CD14-positive monocyte (primary cell): ENCODE measurements around the gene GPR42. TPM values are rescaled to one million over a fixed set of nuclear protein-coding genes. Genes with fewer than 3 reads are reported as not detected.
"Not testable (repeated sequence)": the region's sequence is repeated elsewhere in the genome, so short reads cannot be mapped to it uniquely, and the experiment has no call there.

ENCODE experiments used
- DNase-seq, 3 donors: peaks; one replicate each; pipeline ENCODE4 v3.0.0-alpha.2; 2011 to 2022
- H2AFZ ChIP-seq: 2 replicates; pipeline ENCODE4 v1.6.0; 2012; ENCODE audit warnings: mild to moderate bottlenecking, low read depth, low read length, inconsistent platforms; ENCODE audit not compliant: insufficient read depth, poor library complexity, severe bottlenecking
- H3K27ac ChIP-seq, 2 donors: 1 replicate in 1 of 2; 2 replicates in 1 of 2; pipeline ENCODE4 v1.5.1; 2012 to 2013; ENCODE audit warnings: low read length in 2 of 2, control low read depth in 1 of 2, inconsistent platforms in 1 of 2, low read depth in 1 of 2, mild to moderate bottlenecking in 1 of 2
- H3K27me3 ChIP-seq, 2 donors: one replicate each; pipeline versions ENCODE4 v1.6.0 to v1.6.1; 2011 to 2013; ENCODE audit warnings: low read length in 2 of 2; ENCODE audit not compliant: control insufficient read depth in 2 of 2, insufficient read depth in 2 of 2
- H3K36me3 ChIP-seq, 2 donors: replicated peaks in 1 of 2; 1 replicate in 1 of 2; 2 replicates in 1 of 2; pipeline versions ENCODE4 v1.5.1 to v1.6.1; 2012 to 2013; ENCODE audit warnings: low read length in 2 of 2, control low read depth in 1 of 2, inconsistent platforms in 1 of 2, mild to moderate bottlenecking in 1 of 2; ENCODE audit not compliant: insufficient read depth in 2 of 2, control insufficient read depth in 1 of 2
- H3K4me1 ChIP-seq, 2 donors: 1 replicate in 1 of 2; 2 replicates in 1 of 2; pipeline versions ENCODE4 v1.5.1 to v1.6.1; 2012 to 2013; ENCODE audit warnings: low read length in 2 of 2, control low read depth in 1 of 2, inconsistent platforms in 1 of 2, mild to moderate bottlenecking in 1 of 2, moderate library complexity in 1 of 2; ENCODE audit not compliant: insufficient read depth in 2 of 2, control insufficient read depth in 1 of 2
- H3K4me2 ChIP-seq: replicated peaks from 2 replicates; pipeline ENCODE3; 2012; ENCODE audit warnings: low read length, moderate library complexity, mild to moderate bottlenecking; ENCODE audit not compliant: poor library complexity, severe bottlenecking; ENCODE audit errors: extremely low read depth
- H3K4me3 ChIP-seq, 3 experiments: fragments of 200-600 bp in 1 of 3; sonication (generic) in 1 of 3; replicated peaks in 1 of 3; 1 replicate in 2 of 3; 2 replicates in 1 of 3; pipeline ENCODE4 v1.5.1; 2011 to 2013; ENCODE audit warnings: low read length in 3 of 3, mild to moderate bottlenecking in 3 of 3, control low read depth in 2 of 3, low read depth in 2 of 3, inconsistent platforms in 1 of 3, moderate library complexity in 1 of 3
- H3K79me2 ChIP-seq: 2 replicates; pipeline ENCODE4 v1.6.0; 2012; ENCODE audit warnings: mild to moderate bottlenecking, control low read depth, inconsistent platforms, low read length, moderate library complexity; ENCODE audit not compliant: insufficient read depth
- H3K9ac ChIP-seq: 2 replicates; pipeline ENCODE4 v1.6.0; 2017; ENCODE audit warnings: low read length, mild to moderate bottlenecking; ENCODE audit not compliant: insufficient read depth, poor library complexity, severe bottlenecking
- H3K9me3 ChIP-seq, 2 donors: replicated peaks in 1 of 2; 1 replicate in 1 of 2; 2 replicates in 1 of 2; pipeline versions ENCODE4 v1.5.1 to v1.6.1; 2012 to 2013; ENCODE audit warnings: low read length in 2 of 2, control low read depth in 1 of 2; ENCODE audit not compliant: control insufficient read depth in 1 of 2, insufficient read depth in 1 of 2
- H4K20me1 ChIP-seq: 2 replicates; pipeline ENCODE4 v1.6.0; 2012; ENCODE audit warnings: mild to moderate bottlenecking, low read length, control low read depth, moderate library complexity; ENCODE audit not compliant: insufficient read depth
- H3K27ac Mint-ChIP-seq, 7 donors: one replicate each; pipeline ENCODE4 v1.8.0; 2020; ENCODE audit warnings: mild to moderate bottlenecking in 7 of 7, mixed read lengths in 7 of 7, moderate library complexity in 6 of 7, inconsistent platforms in 2 of 7
- H3K27me3 Mint-ChIP-seq, 3 donors: one replicate each; pipeline ENCODE4 v1.8.0; 2021 to 2022; ENCODE audit warnings: low read depth in 3 of 3, mild to moderate bottlenecking in 3 of 3, mixed read lengths in 3 of 3, moderate library complexity in 3 of 3, inconsistent platforms in 1 of 3
- H3K36me3 Mint-ChIP-seq, 2 donors: one replicate each; pipeline ENCODE4 v1.8.0; 2020; ENCODE audit warnings: mixed read lengths in 2 of 2, inconsistent platforms in 1 of 2, mild to moderate bottlenecking in 1 of 2
- H3K4me1 Mint-ChIP-seq: one replicate; pipeline ENCODE4 v1.8.0; 2020; ENCODE audit warnings: mild to moderate bottlenecking, mixed read lengths
- H3K4me3 Mint-ChIP-seq, 2 donors: one replicate each; pipeline ENCODE4 v1.8.0; 2020; ENCODE audit warnings: mild to moderate bottlenecking in 2 of 2, mixed read lengths in 2 of 2, moderate library complexity in 1 of 2
- H3K9me3 Mint-ChIP-seq, 7 donors: one replicate each; pipeline ENCODE4 v1.8.0; 2020 to 2022; ENCODE audit warnings: mixed read lengths in 7 of 7, mild to moderate bottlenecking in 6 of 7, moderate library complexity in 6 of 7, inconsistent platforms in 2 of 7
- CTCF ChIP-seq: fragments of 200-600 bp; IDR thresholded peaks from one replicate; pipeline ENCODE4 v1.8.0; 2022; ENCODE audit warnings: antibody characterized with exemption, mild to moderate bottlenecking
- WGBS: methylation state at CpG from one replicate; pipeline ENCODE4 v1.1.5; 2013; ENCODE audit warnings: missing lambda C conversion rate; ENCODE audit not compliant: insufficient coverage; 5-methylcytosine and 5-hydroxymethylcytosine counted together
- intact Hi-C, 2 donors: fragments of 100-400 bp; cut with micrococcal nuclease; formaldehyde crosslinking; loops; one replicate each; pipeline versions ENCODE4 v1.15.0 to v1.15.1; 2023
- polyA plus RNA-seq, 3 donors: library from polyadenylated mRNA; depleted of rRNA in 1 of 3; unstranded in 2 of 3; stranded (reverse) in 1 of 3; fragments of 300-500 nt in 2 of 3; fragments of >200 nt in 1 of 3; fragmentation: Illumina TruSeq in 2 of 3; gene quantifications; 1 replicate in 2 of 3; 2 replicates in 1 of 3; pipeline ENCODE4 v1.2.3, GENCODE V29; 2012 to 2021

GPR42 gene
- polyA plus RNA-seq, 3 donors: 0.17 to 2.9 TPM; not detected in 1

- no peak overlapping the region for H3K27ac ChIP-seq
- TF ChIP-seq CTCF: no peak
- Mint-ChIP-seq H3K27ac (no peak overlapping the region), H3K4me1 (peaks cover 15% of the 10 kb centered on the region), H3K4me3 (no peak overlapping the region), H3K36me3 (peaks cover 0 to 1% of the 10 kb centered on the region in 2 donors), H3K9me3 (peaks cover 0 to 2% (median 0%) of the 10 kb centered on the region in 7 donors), H3K27me3 (peaks cover 4 to 9% (median 4%) of the 10 kb centered on the region in 3 donors)
- no peak for DNase-seq
- peaks cover 7 to 11% of the 10 kb centered on the region in 2 donors for H3K4me1 ChIP-seq
- H2AFZ ChIP-seq: no peak overlapping the region
- no peak overlapping the region for H3K9ac ChIP-seq
- H3K27me3 ChIP-seq: no peaks in the 10 kb centered on the region
- no peaks in the 10 kb centered on the region for H3K9me3 ChIP-seq
- no peaks in the 10 kb centered on the region for H3K36me3 ChIP-seq
- H4K20me1 ChIP-seq: no peaks in the 10 kb centered on the region
- no peak overlapping the region for H3K4me3 ChIP-seq
- no peak overlapping the region for H3K4me2 ChIP-seq
- intact Hi-C loops: no loop called here
- WGBS: 94% methylated on average over 6 of the region's 7 CpGs
- H3K79me2 ChIP-seq: no peaks in the 10 kb centered on the region
Observed at GRCh38 chr19:35400773-35401100, 29.9 kb downstream of the GPR42 start.

- H3K9ac ChIP-seq, H3K27me3 ChIP-seq, H3K4me2 ChIP-seq, H3K4me1 ChIP-seq, DNase-seq, H3K27me3 Mint-ChIP-seq, H3K4me3 ChIP-seq, H3K36me3 ChIP-seq, H4K20me1 ChIP-seq, H3K9me3 Mint-ChIP-seq, H3K9me3 ChIP-seq, H3K4me3 Mint-ChIP-seq, H2AFZ ChIP-seq, H3K79me2 ChIP-seq, H3K4me1 Mint-ChIP-seq, H3K27ac ChIP-seq, intact Hi-C loops, H3K36me3 Mint-ChIP-seq: not testable (repeated sequence)
- WGBS: 94% methylated on average over 7 of the region's 9 CpGs
- H3K27ac Mint-ChIP-seq: peak overlapping the region in 2 of 7 donors; percentile 19 to 22
Observed at GRCh38 chr19:35401416-35401815, 30.5 kb downstream of the GPR42 start.
